Spinal cord (tissue), 10 donors: ENCODE data around the gene IL12RB2. TPM values are rescaled to one million over a fixed set of nuclear protein-coding genes. Genes with fewer than 3 reads are reported as not detected.
"Not testable (repeated sequence)": the region's sequence is repeated elsewhere in the genome, so short reads cannot be mapped to it uniquely, and the experiment has no call there.

ENCODE experiments used
- DNase-seq, 6 donors: peaks; one replicate each; pipeline versions ENCODE4 v3.0.0 to v3.0.0-alpha.2; 2013 to 2015; ENCODE audit warnings: low spot score in 6 of 6, low read depth in 4 of 6
- H3K27ac ChIP-seq: one replicate; pipeline ENCODE4 v1.5.1; 2013; ENCODE audit warnings: low read depth, low read length, control low read depth
- H3K27me3 ChIP-seq: one replicate; pipeline ENCODE4 v1.6.1; 2013; ENCODE audit warnings: low read length; ENCODE audit not compliant: control insufficient read depth, insufficient read depth
- H3K36me3 ChIP-seq: one replicate; pipeline ENCODE4 v1.6.1; 2013; ENCODE audit warnings: low read length; ENCODE audit not compliant: control insufficient read depth, insufficient read depth
- H3K4me1 ChIP-seq: one replicate; pipeline ENCODE4 v1.6.1; 2013; ENCODE audit warnings: low read length; ENCODE audit not compliant: control insufficient read depth, insufficient read depth
- H3K4me3 ChIP-seq: one replicate; pipeline ENCODE4 v1.5.1; 2013; ENCODE audit warnings: low read depth, low read length, control low read depth
- H3K9me3 ChIP-seq: one replicate; pipeline ENCODE4 v1.6.1; 2013; ENCODE audit warnings: low read length; ENCODE audit not compliant: control insufficient read depth, insufficient read depth
- WGBS: methylation state at CpG from one replicate; pipeline ENCODE4 v1.1.5; 2013; ENCODE audit warnings: missing lambda C conversion rate; ENCODE audit not compliant: insufficient coverage; 5-methylcytosine and 5-hydroxymethylcytosine counted together
- polyA plus RNA-seq, 2 donors: library from polyadenylated mRNA; unstranded; fragments of 120-200 nt; gene quantifications; one replicate each; pipeline ENCODE4 v1.2.1, GENCODE V29; 2013; ENCODE audit not compliant: insufficient read length in 2 of 2
- total RNA-seq, 2 donors: library from RNA; depleted of rRNA in 1 of 2; stranded (reverse); fragments of 120-200 nt in 1 of 2; fragments of >200 nt in 1 of 2; gene quantifications; one replicate each; pipeline versions ENCODE4 v1.2.3 to v1.2.4, GENCODE V29; 2013 to 2014
- donor health status: healthy.

Gene IL12RB2
- total and polyA plus RNA-seq, 4 donors, result 0.66 to 2.5 (median 0.97) TPM

DNA sequence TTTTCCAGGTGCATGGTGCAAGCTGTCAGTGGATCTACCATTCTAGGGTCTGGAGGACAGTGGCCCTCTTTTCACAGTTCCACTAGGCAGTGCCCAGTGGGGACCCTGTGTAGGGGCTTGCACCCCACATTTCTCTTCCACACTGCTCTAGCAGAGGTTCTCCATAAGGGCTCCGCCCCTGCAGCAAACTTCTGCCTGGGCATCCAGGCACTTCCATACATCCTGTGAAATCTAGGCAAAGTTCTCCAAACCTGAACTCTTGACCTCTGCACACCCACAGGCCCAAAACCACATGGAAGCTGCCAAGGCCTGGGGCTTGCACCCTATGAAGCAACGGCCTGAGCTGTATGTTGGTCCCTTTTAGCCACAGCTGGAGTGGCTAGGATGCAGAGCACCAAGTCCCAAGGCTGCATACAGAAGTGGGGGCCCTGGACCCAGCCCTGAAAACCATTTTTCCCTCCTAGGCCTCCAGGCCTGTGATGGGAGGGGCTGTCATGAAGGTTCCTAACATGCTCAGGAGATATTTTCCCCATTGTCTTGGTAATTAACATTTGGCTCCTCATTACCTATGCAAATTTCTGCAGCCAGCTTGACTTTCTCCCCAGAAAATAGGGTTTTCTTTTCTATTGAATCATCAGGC lies 76.4 kb downstream of the IL12RB2 start:
- Histone ChIP-seq H3K9me3 (peaks cover 9% of the 10 kb centered on the region), H3K27ac (no peak overlapping the region), H3K4me1 (no peaks in the 10 kb centered on the region), H3K27me3 (no peaks in the 10 kb centered on the region), H3K4me3 (no peak overlapping the region), H3K36me3 (no peaks in the 10 kb centered on the region)
- 100% methylated on average over 2 of the region's 2 CpGs for WGBS
- DNase-seq, result no peak

DNA sequence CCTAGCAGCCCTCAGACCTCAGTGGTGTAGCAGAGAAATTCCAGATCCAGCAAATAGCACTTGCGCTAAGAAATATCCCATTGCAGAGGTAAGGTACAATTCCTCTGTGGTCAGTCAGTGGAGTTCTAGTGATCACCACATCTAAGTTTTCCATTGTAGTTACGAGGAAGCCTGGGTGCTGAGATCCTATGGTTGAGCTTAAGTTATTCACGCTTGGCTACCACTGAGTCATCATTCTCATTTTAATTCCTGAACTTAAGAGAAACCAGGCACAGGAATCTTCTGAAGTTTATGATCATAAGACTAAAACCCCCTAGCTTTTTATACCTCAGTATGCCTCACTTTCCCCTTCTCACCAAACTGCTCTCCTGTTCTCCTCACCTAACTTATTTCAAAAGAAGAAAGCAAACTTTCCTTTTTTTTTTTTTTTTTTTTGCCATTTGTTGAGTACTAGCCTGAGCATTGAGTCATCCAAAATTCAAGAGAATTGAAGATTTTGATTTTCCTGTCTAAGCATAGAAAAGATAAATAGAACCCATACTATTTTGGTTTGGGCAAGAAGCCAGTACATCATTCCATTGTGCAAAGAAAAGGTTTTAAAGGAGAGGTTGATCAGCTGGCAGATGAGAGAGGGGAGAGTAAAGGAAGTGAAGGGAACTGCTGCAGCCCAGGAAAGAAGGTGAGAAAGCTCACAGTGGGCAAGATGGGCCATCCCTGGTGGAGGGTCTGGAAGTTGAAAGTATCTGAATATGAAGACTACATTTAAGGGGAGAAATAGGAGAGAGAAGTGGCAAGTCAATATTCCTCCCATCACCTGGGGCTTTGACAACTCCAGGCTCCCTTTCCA lies 82.6 kb downstream of the IL12RB2 start:
- Histone ChIP-seq H3K27ac (no peak overlapping the region), H3K9me3 (no peaks in the 10 kb centered on the region), H3K27me3 (no peaks in the 10 kb centered on the region), H3K4me1 (peaks cover 11% of the 10 kb centered on the region), H3K4me3 (no peak overlapping the region), H3K36me3 (no peaks in the 10 kb centered on the region)
- DNase-seq, result no peak
- WGBS, result 100% methylated on average over 2 of the region's 3 CpGs

DNA sequence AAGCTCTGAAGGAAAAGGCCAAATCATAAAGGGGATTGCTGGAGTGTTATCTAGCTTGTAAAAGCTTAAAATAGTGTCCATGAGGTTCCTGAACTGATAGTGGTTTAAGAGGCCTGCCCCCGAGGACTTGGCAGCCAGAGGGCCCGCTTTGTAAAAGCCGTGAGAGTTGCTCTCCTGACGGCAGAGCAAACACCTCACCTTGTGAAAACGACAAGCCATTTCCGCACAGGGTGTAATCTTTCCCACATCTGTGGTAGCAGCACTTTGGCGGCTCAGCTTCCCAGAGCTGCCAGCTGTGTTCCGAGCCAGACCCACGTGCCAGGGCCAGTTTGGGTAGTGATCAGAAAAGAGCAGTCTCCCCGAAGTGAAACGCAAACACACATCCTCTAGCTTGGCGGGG lies 85.6 kb downstream of the IL12RB2 start:
- WGBS, result 72% methylated on average over 4 of the region's 12 CpGs

GRCh38 chr1:67393737-67394136 lies 86.1 kb downstream of the IL12RB2 start:
- Histone ChIP-seq H3K4me1 (peaks cover 11% of the 10 kb centered on the region), H3K27ac (no peak overlapping the region), H3K27me3 (no peaks in the 10 kb centered on the region), H3K9me3 (no peaks in the 10 kb centered on the region), H3K4me3 (no peak overlapping the region), H3K36me3 (no peaks in the 10 kb centered on the region)
- no peak for DNase-seq
- WGBS, result 40% methylated on average over 3 of the region's 3 CpGs

More for the DNA sequence above, 85.6 kb downstream of the IL12RB2 start:
- peak in 1 of 6 donors; percentile 28 for DNase-seq
- Histone ChIP-seq H3K4me1 (peaks cover 11% of the 10 kb centered on the region), H3K27ac (no peak overlapping the region), H3K36me3 (no peaks in the 10 kb centered on the region), H3K27me3 (no peaks in the 10 kb centered on the region), H3K4me3 (no peak overlapping the region), H3K9me3 (no peaks in the 10 kb centered on the region)

DNA sequence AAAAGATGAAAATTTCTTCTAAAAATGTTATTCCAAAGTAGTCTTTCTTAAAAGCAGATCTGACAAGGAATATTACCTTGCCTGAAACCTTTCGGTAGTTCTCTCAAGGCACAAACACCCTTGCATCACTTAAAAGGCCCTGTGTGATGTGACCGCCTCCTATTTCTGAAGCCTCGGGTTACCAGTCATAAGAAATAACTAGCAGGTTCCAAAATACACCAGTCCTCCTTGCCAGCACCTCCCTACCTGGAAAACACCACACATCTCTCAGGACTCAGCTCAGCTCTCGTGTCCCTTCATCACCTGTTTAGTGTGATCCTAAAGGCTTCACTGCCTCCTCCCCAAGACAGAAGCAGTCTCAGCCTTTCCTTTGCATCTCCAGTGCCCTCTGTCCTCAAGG lies 86.9 kb downstream of the IL12RB2 start:
- DNase-seq, result no peak
- Histone ChIP-seq H3K9me3 (no peaks in the 10 kb centered on the region), H3K4me1 (peaks cover 11% of the 10 kb centered on the region), H3K27me3 (no peaks in the 10 kb centered on the region), H3K4me3 (no peak overlapping the region), H3K36me3 (no peaks in the 10 kb centered on the region), H3K27ac (no peak overlapping the region)
- 70% methylated on average over 3 of the region's 4 CpGs for WGBS

GRCh38 chr1:67399199-67399993 lies 91.7 kb downstream of the IL12RB2 start:
- H3K4me1 ChIP-seq, result no peaks in the 10 kb centered on the region
- no peak overlapping the region for H3K27ac ChIP-seq
- no peak for DNase-seq
- no peaks in the 10 kb centered on the region for H3K36me3 ChIP-seq
- no peaks in the 10 kb centered on the region for H3K27me3 ChIP-seq
- 84% methylated on average over 3 of the region's 7 CpGs for WGBS
- H3K9me3 ChIP-seq, result no peaks in the 10 kb centered on the region
- no peak overlapping the region for H3K4me3 ChIP-seq

- not testable (repeated sequence) for H3K4me1 ChIP-seq, H3K27ac ChIP-seq, H3K4me3 ChIP-seq, H3K36me3 ChIP-seq, H3K9me3 ChIP-seq, DNase-seq, H3K27me3 ChIP-seq
- 90% methylated on average over 9 of the region's 12 CpGs for WGBS
Measured at GRCh38 chr1:67400029-67400786, 92.5 kb downstream of the IL12RB2 start.

- no peaks in the 10 kb centered on the region for H3K9me3 ChIP-seq
- no peak overlapping the region for H3K4me3 ChIP-seq
- H3K36me3 ChIP-seq, result no peaks in the 10 kb centered on the region
- H3K4me1 ChIP-seq, result no peaks in the 10 kb centered on the region
- 95% methylated on average over 6 of the region's 6 CpGs for WGBS
- no peak for DNase-seq
- H3K27ac ChIP-seq, result no peak overlapping the region
- no peaks in the 10 kb centered on the region for H3K27me3 ChIP-seq
Measured at GRCh38 chr1:67401443-67401842, 93.8 kb downstream of the IL12RB2 start.

- no CpG with 5 or more reads among the region's 5 CpGs for WGBS
- Histone ChIP-seq H3K9me3 (no peaks in the 10 kb centered on the region), H3K4me1 (no peaks in the 10 kb centered on the region), H3K27me3 (no peaks in the 10 kb centered on the region), H3K4me3 (no peak overlapping the region), H3K27ac (no peak overlapping the region), H3K36me3 (no peaks in the 10 kb centered on the region)
- no peak for DNase-seq
Measured at GRCh38 chr1:67404212-67404620, 96.5 kb downstream of the IL12RB2 start.
